ENCODE measurements around the gene CLEC20A. TPM values are rescaled to one million over a fixed set of nuclear protein-coding genes. Genes with fewer than 3 reads are reported as not detected.

The CLEC20A gene
- total RNA-seq, 1 donor from 2014 or later: not detected

GRCh38 chr1:178500091-178500770, 3.5 kb upstream of the CLEC20A start:
- H3K36me3 ChIP-seq: no peaks in the 10 kb centered on the region
- H3K27ac ChIP-seq: no peak overlapping the region
- H3K9me3 ChIP-seq: no peaks in the 10 kb centered on the region
- intact Hi-C loops (cut with DNase I): no loop called here
- H3K4me3 ChIP-seq: no peak overlapping the region
- peak; percentile 13 for TF ChIP-seq CTCF (IDR thresholded peaks at IDR 0.05)
- DNase-seq: no peak
- H3K27me3 ChIP-seq (ENCODE audit: low read depth): no peaks in the 10 kb centered on the region
- ATAC-seq: peak; percentile 66 to 81
- H3K4me1 ChIP-seq: no peaks in the 10 kb centered on the region

GRCh38 chr1:178498896-178499675, 2.3 kb upstream of the CLEC20A start:
- Histone ChIP-seq H3K4me3 (no peak overlapping the region), H3K27ac (no peak overlapping the region), H3K27me3 (ENCODE audit: low read depth) (no peaks in the 10 kb centered on the region), H3K9me3 (no peaks in the 10 kb centered on the region), H3K36me3 (no peaks in the 10 kb centered on the region), H3K4me1 (no peaks in the 10 kb centered on the region)
- DNase-seq (no peak), ATAC-seq (no peak)
- TF ChIP-seq CTCF (IDR thresholded peaks at IDR 0.05): no peak
- intact Hi-C loops (cut with DNase I): no loop called here

- no peak for TF ChIP-seq CTCF (IDR thresholded peaks at IDR 0.05)
- H3K4me1 ChIP-seq: no peaks in the 10 kb centered on the region
- H3K27me3 ChIP-seq (ENCODE audit: low read depth): no peaks in the 10 kb centered on the region
- ATAC-seq (no peak), DNase-seq (no peak)
- H3K27ac ChIP-seq: no peak overlapping the region
- H3K36me3 ChIP-seq: no peaks in the 10 kb centered on the region
- intact Hi-C loops (cut with DNase I): no loop called here
- H3K4me3 ChIP-seq: no peak overlapping the region
- no peaks in the 10 kb centered on the region for H3K9me3 ChIP-seq
Observed at GRCh38 chr1:178497903-178498478, 1.2 kb upstream of the CLEC20A start.

GRCh38 chr1:178495741-178496409, 889 bp downstream of the CLEC20A start:
- Histone ChIP-seq H3K27me3 (ENCODE audit: low read depth) (no peaks in the 10 kb centered on the region), H3K4me3 (no peak overlapping the region), H3K4me1 (no peaks in the 10 kb centered on the region), H3K36me3 (no peaks in the 10 kb centered on the region), H3K9me3 (no peaks in the 10 kb centered on the region), H3K27ac (no peak overlapping the region)
- DNase-seq: no peak
- intact Hi-C loops (cut with DNase I): no loop called here
- no peak for ATAC-seq
- TF ChIP-seq CTCF (IDR thresholded peaks at IDR 0.05): no peak

GRCh38 chr1:178495158-178495557, 1.6 kb downstream of the CLEC20A start:
- Histone ChIP-seq H3K4me3 (no peak overlapping the region), H3K9me3 (no peaks in the 10 kb centered on the region), H3K27ac (no peak overlapping the region), H3K4me1 (no peaks in the 10 kb centered on the region), H3K27me3 (ENCODE audit: low read depth) (no peaks in the 10 kb centered on the region), H3K36me3 (no peaks in the 10 kb centered on the region)
- TF ChIP-seq CTCF (IDR thresholded peaks at IDR 0.05): no peak
- intact Hi-C loops (cut with DNase I): no loop called here
- DNase-seq (no peak), ATAC-seq (no peak)

All from lower lobe of right lung (tissue), 2 donors.